HG02970 (cell line): ENCODE measurements around the gene FGD3.

Experiments
- ATAC-seq: cut with Tn5 transposase; IDR thresholded peaks from one replicate; pipeline ENCODE4 v1.9.1; 2021; ENCODE audit warnings: mild to moderate bottlenecking, moderate library complexity, moderate number of reproducible peaks; ENCODE audit not compliant: unreplicated experiment, low FRiP score

FGD3 gene

DNA sequence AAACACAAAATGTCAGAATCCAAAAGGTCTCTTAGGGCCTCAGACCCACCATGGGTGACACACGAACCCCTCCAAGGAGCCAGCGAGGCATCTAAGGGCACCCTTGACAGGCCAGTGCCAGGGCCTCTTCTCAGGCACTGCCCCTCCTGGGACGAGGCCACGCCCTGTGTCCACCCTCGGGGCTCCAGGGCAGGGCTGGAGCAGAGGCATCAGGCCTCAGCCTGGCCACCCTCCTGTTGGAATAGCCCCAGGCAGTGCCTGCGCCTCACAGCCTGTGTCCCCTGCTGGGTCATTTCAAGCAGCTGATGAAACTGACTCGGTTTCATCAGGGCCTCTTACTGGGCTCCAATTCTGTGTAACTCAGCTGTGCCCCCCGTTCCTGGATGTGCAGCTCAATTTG lies 78.4 kb downstream of the FGD3 start:
- ATAC-seq, result no peak

DNA sequence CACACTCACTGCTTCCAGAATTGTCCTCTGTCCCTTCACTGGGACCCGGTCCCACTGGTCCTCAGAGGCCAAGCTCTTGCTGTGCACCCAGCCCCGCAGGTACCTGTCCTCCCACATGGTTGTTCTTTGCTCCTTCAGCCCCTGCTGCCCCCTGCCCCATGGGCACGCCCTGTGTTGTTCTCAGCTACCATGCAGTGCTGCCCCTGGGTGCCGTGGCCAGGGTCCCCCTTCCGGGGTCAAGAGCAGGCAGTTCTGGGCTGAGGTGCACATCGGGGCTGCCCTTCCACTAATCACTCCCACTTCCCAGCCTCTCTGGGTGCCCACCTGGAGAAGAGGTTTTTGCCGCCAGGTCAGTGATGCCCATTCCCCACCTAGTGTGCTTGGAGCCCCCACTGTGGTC lies 79.3 kb downstream of the FGD3 start:
- ATAC-seq, result no peak

DNA sequence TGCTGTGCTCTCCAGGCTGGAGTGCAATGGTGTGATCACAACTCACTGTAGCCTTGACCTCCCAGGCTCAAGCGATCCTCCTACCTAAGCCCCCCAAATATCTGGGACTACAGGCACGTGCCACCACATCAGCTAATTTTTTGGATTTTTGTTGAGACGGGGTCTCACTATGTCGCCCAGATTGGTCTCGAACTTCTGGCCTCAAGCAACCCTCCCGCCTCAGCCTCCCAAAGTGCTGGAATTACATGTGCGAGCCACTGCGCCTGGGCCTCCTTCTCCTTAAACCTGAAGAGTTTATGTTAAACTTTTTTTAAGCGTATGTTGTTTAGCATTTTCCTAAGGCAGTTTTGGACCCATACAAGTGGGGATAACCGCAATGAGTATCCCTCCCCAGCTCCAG lies 80.4 kb downstream of the FGD3 start:
- ATAC-seq, result no peak

DNA sequence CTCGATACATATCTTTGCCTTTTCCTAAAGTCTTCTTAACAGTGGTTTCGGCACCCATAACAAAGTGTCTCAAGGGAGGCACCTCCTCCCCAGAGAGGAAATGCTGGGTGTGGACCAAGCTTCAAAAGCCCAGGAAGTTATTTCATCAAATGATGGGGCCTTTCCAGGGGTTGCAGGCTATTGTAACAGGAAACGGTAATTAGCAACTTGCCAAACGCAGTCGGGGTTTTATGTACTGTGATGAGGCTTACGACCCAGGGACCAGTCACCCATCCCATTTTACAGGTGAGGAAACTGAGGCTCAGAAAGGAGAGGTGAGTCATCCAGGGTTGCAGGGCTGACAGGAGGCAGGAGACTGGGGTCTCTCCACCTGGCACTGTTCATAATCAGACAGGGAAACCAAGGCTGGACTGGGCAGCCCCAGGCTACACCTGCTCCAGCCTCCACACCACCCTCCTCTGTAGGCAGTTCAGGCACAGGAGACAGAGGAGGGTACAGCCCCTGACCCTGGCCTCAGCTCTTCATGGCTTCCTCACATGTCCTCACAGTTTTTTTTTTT lies 81.2 kb downstream of the FGD3 start:
- no peak for ATAC-seq

DNA sequence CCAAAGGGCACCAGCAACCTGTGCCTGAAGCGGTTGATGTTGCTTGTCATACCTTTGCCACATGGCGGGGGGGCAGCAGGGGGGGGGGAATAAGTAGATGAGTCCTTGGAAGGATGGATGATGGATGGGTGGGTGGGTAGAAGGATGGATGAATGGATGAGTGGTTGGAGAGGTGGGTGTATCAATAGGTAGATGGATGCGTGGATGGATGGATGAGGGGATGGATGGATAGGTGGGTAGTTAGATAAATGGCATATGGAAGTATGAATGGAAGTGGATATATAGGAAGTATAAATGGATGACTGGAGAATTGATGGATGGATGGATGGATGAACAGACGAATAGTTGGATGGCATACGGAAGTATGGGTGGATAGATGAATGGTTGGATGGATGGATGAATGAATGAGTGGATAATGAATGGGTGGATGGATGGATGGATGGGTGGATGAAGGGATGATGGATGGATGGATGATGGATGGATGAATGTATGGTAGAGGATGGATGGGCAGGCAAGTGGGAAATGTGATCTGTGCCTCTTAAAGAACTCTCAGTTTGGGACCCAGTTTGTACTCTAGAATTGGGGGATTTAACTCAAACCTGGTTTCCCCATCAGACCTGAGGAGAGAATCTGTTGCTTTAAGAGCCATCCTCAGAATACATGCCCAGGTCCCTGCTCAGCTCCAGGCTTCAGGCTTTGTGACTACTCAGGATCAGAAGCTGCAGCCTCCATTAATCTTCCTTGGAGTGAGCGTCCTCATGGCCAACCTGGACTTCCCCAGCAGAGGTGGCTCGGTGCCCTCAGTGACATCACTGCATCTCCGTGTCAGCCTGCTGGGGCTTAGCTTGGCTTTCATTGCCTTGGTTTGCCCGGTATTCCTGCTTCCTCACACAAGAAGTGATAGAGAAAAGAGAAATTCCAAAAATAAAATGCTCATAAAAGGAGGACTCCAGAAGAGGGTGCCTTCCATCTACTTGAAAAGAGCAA lies 83.6 kb downstream of the FGD3 start:
- no peak for ATAC-seq

DNA sequence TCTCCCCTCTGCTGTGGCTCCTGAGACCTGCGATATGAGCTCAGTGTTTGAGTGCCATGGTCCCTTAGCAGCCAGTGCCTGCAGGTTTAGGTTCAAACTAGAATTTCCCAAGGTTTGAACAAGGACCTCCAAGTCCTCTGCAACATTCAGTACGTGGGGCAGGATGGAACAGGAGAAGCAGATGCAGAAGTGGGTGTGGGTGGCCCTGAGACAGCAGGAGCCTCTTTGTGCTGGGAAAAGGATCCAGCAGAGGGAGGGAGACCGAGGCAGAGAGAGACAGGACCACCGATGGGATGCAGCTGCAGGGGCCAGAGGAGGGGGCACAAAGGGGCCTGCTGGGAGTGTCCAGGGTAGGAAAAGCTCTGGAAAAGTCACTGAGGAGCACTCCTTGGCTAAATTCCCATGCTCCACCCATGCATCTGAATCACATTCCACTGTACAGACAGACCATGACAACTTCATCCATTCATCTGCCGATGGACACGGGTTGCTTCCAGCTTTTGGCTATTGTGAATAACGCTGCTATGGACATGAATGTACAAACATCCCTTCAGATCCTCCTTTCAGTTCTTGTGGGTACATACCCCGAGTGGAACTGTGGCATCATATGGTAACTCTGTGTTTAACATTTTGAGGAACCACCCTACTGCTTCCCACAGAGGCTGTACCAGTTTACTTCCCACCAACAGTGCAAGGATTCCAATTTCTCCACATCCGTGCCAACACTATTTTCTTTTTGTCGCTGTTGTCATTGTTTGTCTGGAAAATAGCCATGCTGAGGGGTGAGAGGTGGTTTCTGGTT lies 84.5 kb downstream of the FGD3 start:
- no peak for ATAC-seq

DNA sequence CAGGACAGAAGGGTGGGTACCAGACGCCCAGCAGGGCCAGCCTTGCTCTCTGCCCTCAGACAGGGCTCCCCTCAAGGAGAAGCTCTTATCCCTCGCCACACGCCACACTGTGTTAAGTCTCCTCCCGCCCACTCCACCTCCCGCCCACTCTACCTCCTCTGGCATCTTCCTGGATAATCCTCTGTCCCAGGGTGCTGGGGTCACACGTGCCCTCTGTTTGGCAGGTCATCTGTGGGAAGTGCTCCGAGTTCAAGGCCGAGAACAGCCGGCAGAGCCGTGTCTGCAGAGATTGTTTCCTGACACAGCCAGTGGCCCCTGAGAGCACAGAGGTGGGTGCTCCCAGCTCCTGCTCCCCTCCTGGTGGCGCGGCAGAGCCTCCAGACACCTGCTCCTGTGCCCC lies 85.2 kb downstream of the FGD3 start:
- ATAC-seq, result no peak

DNA sequence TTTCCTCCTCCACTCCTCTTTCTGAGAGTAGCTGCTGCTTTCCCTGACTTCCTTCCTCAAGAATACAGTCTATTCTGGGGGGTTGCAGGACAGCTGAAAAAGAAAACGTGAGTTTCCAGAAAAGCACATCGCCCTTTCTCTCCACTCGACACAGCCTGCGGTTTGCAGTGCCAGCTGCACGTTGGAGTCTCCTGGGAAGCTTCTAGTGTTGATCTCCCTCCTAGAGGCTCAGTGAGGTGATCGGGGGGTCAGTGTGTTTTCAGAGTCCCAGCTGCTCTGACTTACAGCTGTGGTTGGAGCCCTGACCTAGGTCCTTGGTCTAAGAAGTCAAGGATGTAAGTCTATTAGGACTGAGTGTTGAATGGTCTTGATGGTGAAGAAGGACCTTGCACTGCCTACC lies 86.2 kb downstream of the FGD3 start:
- no peak for ATAC-seq

DNA sequence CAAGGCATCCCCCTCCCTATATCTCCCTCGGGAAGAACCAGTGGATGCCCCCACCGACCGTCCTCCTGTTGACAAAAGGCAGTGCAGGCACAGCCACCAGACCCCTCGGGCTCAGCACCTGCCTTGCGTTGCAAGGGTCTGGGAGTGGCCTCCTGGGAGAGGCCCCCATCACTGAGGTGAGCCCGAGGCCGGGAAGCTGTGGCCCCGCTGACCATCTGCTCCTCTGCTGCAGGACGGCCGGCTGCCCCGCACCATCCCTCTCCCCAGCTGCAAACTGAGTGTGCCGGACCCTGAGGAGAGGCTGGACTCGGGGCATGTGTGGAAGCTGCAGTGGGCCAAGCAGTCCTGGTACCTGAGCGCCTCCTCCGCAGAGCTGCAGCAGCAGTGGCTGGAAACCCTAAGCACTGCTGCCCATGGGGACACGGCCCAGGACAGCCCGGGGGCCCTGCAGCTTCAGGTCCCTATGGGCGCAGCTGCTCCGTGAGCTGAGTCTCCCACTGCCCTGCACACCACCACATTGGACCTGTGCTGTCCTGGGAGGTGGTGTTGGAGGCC lies 87.9 kb downstream of the FGD3 start:
- no peak for ATAC-seq

DNA sequence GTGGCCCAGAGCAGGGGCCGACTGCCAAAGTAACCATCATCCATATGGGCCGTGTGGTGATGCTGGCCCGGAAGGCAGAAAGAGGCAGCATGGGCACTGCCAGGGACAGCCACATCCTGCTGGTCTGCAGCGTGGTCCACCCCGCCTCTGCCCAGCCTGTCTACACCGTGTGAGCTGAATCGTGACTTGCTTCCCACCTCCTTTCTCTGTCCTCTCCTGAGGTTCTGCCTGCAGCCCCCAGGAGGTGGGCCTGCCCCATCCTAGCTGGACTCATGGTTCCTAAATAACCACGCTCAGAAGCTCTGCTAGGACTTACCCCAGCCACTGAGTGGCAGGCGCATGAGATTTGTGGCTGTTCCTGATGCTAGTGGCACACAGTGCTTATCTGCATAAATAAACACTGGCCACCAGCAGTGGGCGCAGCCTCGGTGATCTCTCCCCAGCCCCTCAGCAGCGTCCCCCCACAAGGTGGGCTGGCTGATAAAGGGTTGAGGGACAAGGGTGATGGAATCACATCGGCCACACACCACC lies 88.6 kb downstream of the FGD3 start:
- no peak for ATAC-seq

DNA sequence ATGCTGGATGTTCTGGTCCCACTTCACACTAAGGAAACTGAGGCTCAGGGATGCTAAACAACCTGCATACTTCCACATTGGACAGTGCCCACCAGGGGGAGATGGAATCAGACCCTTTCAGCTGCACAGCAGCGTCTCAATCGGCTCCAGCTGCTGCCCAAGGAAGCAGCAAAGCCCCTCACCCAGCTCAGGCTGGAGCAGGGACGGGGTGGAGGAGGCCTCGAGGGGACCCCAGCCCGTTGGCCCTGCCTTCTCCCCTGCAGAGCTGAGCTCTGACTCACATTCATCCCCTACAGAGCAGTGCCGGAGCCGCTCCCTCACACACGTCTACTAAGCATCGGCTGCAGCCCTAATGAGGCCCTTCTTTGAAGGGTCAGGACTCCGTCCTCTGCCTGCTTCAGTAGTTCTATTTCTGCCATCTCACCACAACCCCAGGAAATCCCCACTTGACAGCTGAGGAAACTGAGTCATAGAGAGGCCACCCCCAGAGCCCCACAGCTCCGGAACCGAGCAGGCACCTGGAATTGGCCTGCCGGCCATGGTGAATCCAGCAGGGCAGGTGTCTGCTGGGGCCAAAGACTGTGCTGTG lies 89.7 kb downstream of the FGD3 start:
- no peak for ATAC-seq

DNA sequence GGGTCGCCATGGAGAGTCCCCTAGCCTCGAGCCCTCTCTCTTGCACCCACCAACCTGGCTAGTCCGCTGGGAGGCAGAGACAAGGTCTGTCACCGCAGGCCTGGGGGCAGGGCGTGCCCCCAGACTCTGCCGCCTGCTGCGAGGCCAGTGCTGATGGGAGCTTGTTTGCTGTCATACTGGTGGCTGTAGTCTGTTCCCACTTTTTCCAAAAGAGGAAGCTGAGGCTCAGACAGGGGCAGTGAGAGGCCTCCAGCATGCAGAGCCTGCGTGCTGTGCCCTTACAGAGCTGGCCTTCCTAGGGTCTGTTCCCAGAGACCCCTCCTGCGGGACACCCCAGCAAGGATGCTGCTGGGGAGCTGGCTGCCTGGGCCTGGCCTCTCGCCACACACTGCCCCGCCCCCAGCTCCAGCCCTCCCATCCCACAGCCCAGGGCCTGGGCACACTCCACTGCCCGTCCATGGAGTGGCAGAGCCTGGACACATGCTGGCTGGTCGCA lies 90.2 kb downstream of the FGD3 start:
- ATAC-seq, result no peak

DNA sequence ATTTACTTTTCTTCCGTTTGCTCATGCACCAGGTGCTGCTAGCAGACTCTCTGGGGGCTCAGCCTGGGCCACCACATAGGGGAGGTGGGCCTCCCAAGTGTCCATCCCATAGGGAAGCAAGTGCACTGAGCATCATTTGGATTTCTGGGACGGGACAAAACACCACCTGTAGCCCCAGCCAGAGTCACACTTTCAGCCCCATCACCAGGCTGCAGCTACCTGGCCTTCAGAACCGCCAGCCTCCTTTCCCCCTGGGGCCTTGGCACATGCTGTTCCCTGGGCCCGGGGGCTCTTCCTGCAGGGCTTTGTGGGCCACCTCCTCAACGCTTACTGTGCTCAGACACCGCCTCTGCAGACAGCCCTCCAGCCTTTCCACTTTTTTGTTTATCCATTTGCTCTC lies 91.6 kb downstream of the FGD3 start:
- ATAC-seq, result no peak

DNA sequence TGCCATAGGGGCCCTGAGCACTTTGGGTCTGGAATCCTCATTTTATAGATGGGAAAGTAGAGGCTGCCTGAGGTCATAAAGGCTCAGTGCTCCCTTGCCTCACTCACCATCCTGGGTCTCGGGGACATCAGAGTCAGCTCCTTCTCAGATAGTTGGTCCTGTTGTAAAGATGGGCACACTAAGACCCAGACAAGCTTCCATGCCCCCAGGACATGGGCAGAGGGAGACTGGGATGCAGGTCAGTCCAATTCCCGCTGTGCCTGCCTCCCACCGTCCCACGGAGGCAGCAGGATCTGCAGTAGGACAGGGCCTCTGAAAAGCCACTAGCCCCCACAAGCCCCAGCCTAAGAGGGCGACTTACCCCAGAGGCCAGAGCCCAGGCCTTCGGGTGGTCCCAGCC lies 92.1 kb downstream of the FGD3 start:
- no peak for ATAC-seq

DNA sequence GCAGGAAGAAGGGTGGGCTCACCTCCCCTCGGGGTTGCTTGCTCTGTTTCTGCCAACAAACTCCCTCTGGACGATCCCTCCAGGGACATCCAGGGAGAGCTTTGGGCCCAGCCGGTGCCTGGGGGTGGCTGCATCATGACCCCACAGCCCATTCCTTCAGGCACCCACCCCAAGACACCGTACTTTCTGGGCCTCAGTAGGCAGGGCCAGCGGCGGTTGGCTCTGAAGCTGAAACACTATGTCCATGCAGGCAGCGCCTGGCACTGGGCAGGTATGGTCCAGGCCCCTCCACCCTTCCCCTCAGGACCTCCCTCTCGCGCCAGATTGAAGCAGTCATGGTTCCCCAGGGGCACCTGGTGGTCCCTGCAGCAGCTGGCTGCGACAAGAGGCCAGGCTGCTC lies 92.7 kb downstream of the FGD3 start:
- ATAC-seq, result no peak

DNA sequence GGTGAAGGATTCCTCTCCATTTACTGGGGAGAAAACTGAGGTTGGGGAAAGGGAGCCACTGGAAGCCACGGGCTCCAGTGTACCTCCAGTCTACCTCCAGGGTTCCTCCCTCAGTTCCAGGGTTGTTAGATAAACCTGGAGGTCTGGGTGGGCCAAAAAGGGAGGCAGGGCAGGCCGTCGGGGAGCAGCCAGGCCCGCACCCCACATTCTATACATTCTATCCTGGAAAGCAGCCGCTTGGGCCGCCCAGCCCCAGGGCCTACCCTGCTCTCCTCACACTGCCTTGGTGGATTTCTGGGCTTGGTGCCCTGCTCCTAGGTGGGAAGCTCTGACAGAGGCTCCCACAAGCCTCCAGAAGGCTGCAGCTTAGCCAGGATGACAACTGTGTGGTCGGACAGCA lies 93.1 kb downstream of the FGD3 start:
- ATAC-seq, result no peak

DNA sequence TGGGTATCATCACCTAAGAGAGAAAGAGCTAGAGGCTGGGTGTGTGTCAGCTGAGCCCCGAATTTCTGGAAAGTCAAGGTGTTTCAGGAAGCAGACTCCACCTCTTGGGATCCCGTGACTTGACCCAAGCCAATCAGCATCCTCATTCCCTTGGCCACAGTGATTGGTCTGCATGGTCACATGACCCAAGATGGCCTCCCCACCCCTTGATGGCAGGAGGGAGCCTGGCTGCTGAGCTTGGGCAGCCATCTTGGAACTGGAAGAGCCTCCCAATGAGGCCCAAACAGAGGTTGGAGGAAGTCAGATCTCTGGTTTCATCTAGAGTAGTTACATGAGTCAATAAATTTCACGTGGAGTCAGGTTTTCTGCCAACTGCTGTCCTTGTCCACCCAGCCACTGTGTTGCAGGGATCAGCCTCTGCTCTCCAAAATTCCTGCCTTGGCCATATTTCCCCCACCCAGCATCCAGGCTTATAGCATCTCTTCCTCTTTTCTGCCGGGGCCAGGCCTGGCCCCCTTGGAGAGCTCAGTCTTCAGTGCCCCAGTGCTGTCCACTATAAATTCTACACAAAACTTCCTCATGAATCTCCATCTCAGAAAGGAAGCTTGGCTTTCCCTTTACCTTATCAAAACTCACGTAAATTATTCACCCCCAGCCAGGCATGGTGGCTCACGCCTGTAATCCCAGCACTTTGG lies 93.9 kb downstream of the FGD3 start:
- ATAC-seq, result no peak

DNA sequence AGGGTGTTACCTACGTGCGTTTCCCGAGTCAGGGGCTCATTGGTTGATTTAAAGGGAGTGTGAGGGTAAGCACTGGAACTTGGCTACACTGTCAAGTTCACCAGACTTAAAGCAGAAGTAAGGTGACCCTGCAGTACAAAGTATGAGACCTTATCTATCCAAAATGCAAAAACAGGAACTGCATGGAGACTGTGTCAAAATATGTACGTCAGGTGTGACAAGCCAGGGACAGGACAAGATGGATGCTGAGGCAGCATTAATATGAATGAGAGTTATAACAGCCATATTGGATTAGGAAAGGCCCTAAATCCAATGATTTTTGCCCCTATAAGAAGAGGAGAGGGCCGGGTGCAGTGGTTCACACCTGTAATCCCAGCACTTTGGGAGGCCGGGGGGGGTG lies 95.8 kb downstream of the FGD3 start:
- ATAC-seq, result no peak

DNA sequence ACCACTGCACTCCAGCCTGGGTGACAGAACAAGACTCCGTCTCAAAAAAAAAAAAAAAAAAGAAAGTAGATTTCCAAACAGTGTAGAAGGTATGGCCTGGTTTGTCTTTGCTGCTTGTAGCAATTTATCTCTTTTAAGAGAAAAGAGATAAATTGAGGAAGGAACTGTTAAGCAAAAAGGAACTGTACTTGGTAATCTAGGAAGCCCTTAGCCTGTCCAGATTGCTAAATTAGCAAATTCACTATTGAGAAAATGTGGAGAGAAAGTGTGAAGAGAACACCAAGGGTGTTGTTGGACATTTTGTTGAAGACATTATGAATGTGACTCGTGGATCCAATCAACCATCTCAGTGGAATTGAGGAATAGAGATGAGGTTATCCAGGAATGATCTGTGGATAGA lies 98.2 kb downstream of the FGD3 start:
- ATAC-seq, result no peak
